ENCODE results near the gene SUFU. TPM values are rescaled to one million over a fixed set of nuclear protein-coding genes. Genes with fewer than 3 reads are reported as not detected.
"Not testable (repeated sequence)": the region's sequence is repeated elsewhere in the genome, so short reads cannot be mapped to it uniquely, and the experiment has no call there.

Gene SUFU
- total RNA-seq, 1 experiment from 2014 or later: 6.3 TPM

DNA sequence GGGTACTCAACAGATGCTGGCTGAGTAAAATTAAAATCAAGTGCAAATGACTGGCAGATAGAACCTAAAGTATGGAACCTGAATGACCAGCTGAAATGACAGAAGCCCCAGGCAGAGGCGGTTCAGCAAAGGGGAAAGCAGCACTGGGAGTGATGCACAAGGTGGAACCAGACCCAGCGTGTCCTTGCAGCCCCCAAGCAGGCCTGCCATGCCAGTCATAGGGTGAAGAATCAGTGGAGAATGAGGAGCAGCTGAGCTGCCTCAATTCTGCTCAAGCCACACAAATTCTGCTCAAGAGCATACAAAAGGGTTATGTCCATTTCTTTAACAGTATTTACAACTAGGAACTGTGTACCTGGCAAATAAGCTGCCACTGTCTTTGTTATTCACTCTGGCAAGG is 10.0 kb upstream of the SUFU start:
- H3K27me3 Mint-ChIP-seq (ENCODE audit: insufficient read depth, unreplicated experiment): no peaks in the 10 kb centered on the region
- intact Hi-C loops (cut with micrococcal nuclease): no loop called here
- H3K4me1 Mint-ChIP-seq (ENCODE audit: insufficient read depth, unreplicated experiment): peaks cover 15% of the 10 kb centered on the region
- H3K9me3 Mint-ChIP-seq (ENCODE audit: unreplicated experiment): no peaks in the 10 kb centered on the region
- no peak for DNase-seq (ENCODE audit: unreplicated experiment)
- TF ChIP-seq, protein P1, sequence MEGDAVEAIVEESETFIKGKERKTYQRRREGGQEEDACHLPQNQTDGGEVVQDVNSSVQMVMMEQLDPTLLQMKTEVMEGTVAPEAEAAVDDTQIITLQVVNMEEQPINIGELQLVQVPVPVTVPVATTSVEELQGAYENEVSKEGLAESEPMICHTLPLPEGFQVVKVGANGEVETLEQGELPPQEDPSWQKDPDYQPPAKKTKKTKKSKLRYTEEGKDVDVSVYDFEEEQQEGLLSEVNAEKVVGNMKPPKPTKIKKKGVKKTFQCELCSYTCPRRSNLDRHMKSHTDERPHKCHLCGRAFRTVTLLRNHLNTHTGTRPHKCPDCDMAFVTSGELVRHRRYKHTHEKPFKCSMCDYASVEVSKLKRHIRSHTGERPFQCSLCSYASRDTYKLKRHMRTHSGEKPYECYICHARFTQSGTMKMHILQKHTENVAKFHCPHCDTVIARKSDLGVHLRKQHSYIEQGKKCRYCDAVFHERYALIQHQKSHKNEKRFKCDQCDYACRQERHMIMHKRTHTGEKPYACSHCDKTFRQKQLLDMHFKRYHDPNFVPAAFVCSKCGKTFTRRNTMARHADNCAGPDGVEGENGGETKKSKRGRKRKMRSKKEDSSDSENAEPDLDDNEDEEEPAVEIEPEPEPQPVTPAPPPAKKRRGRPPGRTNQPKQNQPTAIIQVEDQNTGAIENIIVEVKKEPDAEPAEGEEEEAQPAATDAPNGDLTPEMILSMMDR (IDR thresholded peaks at IDR 0.05; ENCODE audit: unreplicated experiment): no peak
- ChIA-PET CTCF (interaction anchor here (2.6 kb wide), 1 partner anchor 15 kb away, joined by 11 read pairs; no protein-coding TSS in a partner anchor), POLR2A (interaction anchor here (0.5 kb wide), 1 partner anchor 1168 kb away, joined by 3 read pairs; no protein-coding TSS in a partner anchor)
- H3K27ac Mint-ChIP-seq (ENCODE audit: low read depth, unreplicated experiment): no peak overlapping the region
- no TSS peak for BruUV-seq (replicated peaks)
- no peak overlapping the region for H3K4me3 Mint-ChIP-seq (ENCODE audit: unreplicated experiment)
- peaks cover 56% of the 10 kb centered on the region for H3K36me3 Mint-ChIP-seq (ENCODE audit: insufficient read depth, unreplicated experiment)

DNA sequence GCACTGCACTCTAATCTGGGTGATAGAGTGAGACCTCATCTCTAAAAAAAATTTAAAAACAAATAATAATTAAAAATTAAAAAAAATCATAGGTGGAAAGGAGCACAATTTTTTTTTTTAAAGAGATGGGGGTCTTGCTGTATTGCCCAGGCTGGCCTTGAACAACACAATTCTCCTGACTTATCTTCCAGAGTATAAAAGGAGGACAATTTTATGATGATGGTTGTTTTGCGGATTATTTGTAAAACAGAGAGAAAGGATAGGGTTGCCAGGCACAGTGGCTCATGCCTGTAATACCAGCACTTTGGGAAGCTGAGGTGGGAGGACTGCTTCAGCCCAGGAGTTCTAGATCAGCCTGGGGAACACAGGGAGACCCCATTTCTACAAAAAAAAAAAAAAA is 6.2 kb upstream of the SUFU start:
- Mint-ChIP-seq H3K36me3 (ENCODE audit: insufficient read depth, unreplicated experiment) (peaks cover 44% of the 10 kb centered on the region), H3K4me3 (ENCODE audit: unreplicated experiment) (no peak overlapping the region), H3K9me3 (ENCODE audit: unreplicated experiment) (no peaks in the 10 kb centered on the region), H3K27me3 (ENCODE audit: insufficient read depth, unreplicated experiment) (no peaks in the 10 kb centered on the region), H3K27ac (ENCODE audit: low read depth, unreplicated experiment) (no peak overlapping the region), H3K4me1 (ENCODE audit: insufficient read depth, unreplicated experiment) (peaks cover 17% of the 10 kb centered on the region)
- intact Hi-C loops (cut with micrococcal nuclease): no loop called here
- no TSS peak for BruUV-seq (replicated peaks)
- no peak for DNase-seq (ENCODE audit: unreplicated experiment)
- ChIA-PET POLR2A (interaction anchor here (0.7 kb wide), 2 partner anchors 144 to 762 kb away, joined by 3 read pairs; no protein-coding TSS in a partner anchor), CTCF (interaction anchor here (0.5 to 2.1 kb wide), 5 partner anchors 19 to 477 kb away, joined by 3 to 15 read pairs (median 4); no protein-coding TSS in a partner anchor)
- TF ChIP-seq, protein P1 (IDR thresholded peaks at IDR 0.05; ENCODE audit: unreplicated experiment): no peak

DNA sequence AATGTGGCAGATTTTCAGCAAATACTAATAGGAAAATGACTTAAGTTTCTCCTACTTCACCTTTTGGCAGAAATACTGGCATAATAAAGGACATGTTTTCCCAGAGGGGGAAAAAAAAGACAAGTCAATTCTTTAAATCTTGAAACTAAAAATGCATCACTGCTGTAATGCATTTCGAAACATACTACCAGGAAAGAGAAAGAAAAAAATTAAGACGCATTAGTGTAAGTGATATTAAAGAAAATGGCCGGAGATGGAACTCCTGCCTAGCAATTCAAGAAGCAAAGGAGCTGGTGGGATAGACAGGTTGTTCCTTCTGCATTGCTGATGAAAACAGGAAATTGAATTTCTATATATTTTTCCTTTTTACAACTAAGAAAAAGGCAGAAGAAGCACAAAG is 4.4 kb upstream of the SUFU start:
- Mint-ChIP-seq H3K4me3 (ENCODE audit: unreplicated experiment) (peak overlapping the region; percentile 39), H3K27ac (ENCODE audit: low read depth, unreplicated experiment) (peak overlapping the region; percentile 64), H3K9me3 (ENCODE audit: unreplicated experiment) (no peaks in the 10 kb centered on the region), H3K4me1 (ENCODE audit: insufficient read depth, unreplicated experiment) (peaks cover 9% of the 10 kb centered on the region), H3K36me3 (ENCODE audit: insufficient read depth, unreplicated experiment) (peaks cover 30% of the 10 kb centered on the region), H3K27me3 (ENCODE audit: insufficient read depth, unreplicated experiment) (no peaks in the 10 kb centered on the region)
- BruUV-seq (replicated peaks): no TSS peak
- ChIA-PET POLR2A (interaction anchor here (0.7 to 1.3 kb wide), 3 partner anchors 14 to 142 kb away, joined by 3 to 4 read pairs (median 3); no protein-coding TSS in a partner anchor), CTCF (interaction anchor here (0.7 to 1.6 kb wide), 3 partner anchors 21 to 805 kb away, joined by 3 to 5 read pairs (median 4); no protein-coding TSS in a partner anchor)
- DNase-seq (ENCODE audit: unreplicated experiment): no peak
- intact Hi-C loops (cut with micrococcal nuclease): no loop called here
- TF ChIP-seq, protein P1 (IDR thresholded peaks at IDR 0.05; ENCODE audit: unreplicated experiment): no peak

DNA sequence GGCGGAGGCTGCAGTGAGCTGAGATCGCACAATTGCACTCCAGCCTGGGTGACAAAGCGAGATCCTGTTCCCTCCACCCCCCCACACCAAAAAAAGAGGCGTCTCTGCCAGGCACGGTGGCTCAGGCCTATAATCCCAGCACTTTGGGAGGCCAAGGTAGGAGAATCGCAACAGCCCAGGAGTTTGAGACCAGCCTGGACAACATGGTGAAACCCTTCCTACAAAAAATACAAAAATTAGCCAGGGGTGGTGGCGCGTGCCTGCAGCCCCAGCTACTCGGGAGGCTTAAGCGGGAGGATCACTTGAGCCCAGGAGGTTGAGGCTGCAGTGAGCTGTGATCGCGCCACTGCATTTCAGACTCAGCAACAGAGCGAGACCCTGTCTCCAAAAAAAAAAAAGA is 3.1 kb upstream of the SUFU start:
- H3K27me3 Mint-ChIP-seq (ENCODE audit: insufficient read depth, unreplicated experiment); H3K4me3 Mint-ChIP-seq (ENCODE audit: unreplicated experiment); DNase-seq (ENCODE audit: unreplicated experiment); BruUV-seq (replicated peaks); intact Hi-C loops (cut with micrococcal nuclease); H3K27ac Mint-ChIP-seq (ENCODE audit: low read depth, unreplicated experiment); H3K9me3 Mint-ChIP-seq (ENCODE audit: unreplicated experiment): not testable (repeated sequence)
- H3K4me1 Mint-ChIP-seq (ENCODE audit: insufficient read depth, unreplicated experiment): peaks cover 16% of the 10 kb centered on the region
- peaks cover 26% of the 10 kb centered on the region for H3K36me3 Mint-ChIP-seq (ENCODE audit: insufficient read depth, unreplicated experiment)
- ChIA-PET POLR2A (interaction anchor here (0.6 to 4.9 kb wide), 11 partner anchors 10 to 387 kb away, joined by 3 to 51 read pairs (median 4); partner anchors contain the start of genes C10orf95, FBXL15 and TRIM8), CTCF (interaction anchor here (0.6 to 2.4 kb wide), 11 partner anchors 10 to 670 kb away, joined by 3 to 9 read pairs (median 3); no protein-coding TSS in a partner anchor)
